GM18517 (cell line): ENCODE measurements around the gene STAT3.
"Not testable (repeated sequence)": the region's sequence is repeated elsewhere in the genome, so short reads cannot be mapped to it uniquely, and the experiment has no call there.

Source experiments
- ATAC-seq: cut with Tn5 transposase; IDR thresholded peaks from one replicate; pipeline ENCODE4 v1.9.1; 2021; ENCODE audit warnings: mild to moderate bottlenecking, moderate library complexity; ENCODE audit not compliant: unreplicated experiment

Gene STAT3

GRCh38 chr17:42317967-42318366 is 70.3 kb downstream of the STAT3 start:
- not testable (repeated sequence) for ATAC-seq

- ATAC-seq: no peak
Measured at GRCh38 chr17:42317266-42317845, 70.9 kb downstream of the STAT3 start.

GRCh38 chr17:42316755-42317154 is 71.5 kb downstream of the STAT3 start:
- no peak for ATAC-seq

GRCh38 chr17:42315402-42316156 is 72.7 kb downstream of the STAT3 start:
- no peak for ATAC-seq

DNA sequence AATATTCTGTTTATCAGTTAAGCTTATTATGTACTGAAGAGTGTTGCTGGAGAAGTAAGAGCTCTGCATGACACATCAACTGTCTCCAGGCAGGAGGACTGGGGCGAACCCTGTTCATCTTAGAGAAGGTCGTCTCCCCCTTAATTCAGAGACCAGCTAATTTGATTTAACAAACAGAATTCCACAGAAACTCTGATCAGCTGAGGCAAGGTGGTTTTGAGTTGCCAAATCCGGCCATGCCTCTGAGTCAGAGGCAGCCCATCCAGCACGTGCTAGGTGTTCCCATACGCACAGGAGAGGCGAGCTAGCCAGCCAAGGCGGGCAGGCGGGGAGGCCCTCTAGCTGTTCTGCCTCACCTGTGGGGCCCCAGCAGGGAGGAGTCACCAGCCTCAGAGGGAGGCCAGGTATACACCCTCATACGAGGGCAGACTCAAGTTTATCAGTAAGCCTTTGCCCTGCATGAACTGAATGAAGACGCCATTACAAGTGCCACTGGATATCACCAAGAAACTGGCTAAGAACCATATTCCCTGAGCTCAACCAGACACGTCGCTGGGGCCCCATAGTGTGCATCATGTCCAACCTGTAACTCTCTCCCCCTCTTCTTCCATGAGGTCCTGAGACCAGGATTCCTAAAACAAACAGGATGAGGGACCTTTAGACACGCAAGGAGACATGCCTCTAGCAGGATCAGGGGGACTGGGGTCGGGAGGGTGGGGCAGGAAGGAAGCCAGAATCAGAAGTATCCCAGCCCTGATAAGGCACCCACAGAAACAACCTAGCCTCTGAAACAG is 74.3 kb downstream of the STAT3 start:
- no peak for ATAC-seq

- ATAC-seq: no peak
Measured at GRCh38 chr17:42313389-42313772, 74.9 kb downstream of the STAT3 start.

GRCh38 chr17:42312285-42313130 is 75.7 kb downstream of the STAT3 start:
- ATAC-seq: no peak

DNA sequence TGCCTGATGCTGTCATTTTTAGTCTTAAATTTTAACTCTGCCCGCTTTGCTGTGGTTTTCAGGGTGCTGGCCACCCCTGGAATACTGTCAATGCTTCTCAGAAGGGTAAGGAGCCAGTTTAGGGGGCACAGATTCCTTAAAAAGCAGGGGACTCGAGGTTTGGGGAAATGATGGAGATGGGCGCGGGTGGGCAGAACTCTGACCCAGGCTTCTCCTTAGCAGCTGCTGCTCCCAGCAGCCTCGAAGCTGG is 76.3 kb downstream of the STAT3 start:
- ATAC-seq: no peak

GRCh38 chr17:42311240-42312034 is 76.8 kb downstream of the STAT3 start:
- no peak for ATAC-seq

DNA sequence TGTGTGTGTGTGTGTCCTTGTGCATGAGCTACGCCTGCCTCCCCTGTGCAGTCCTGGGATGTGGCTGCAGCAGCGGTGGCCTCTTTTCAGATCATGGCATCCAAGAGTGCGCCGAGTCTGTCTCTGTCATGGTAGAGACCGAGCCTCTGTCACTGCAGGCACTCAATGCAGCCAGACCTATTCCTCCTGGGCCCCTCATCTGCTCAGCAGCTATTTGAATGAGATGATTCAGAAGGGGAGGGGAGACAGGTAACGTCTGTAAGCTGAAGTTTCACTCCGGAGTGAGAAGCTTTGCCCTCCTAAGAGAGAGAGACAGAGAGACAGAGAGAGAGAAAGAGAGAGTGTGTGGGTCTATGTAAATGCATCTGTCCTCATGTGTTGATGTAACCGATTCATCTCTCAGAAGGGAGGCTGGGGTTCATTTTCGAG is 77.4 kb downstream of the STAT3 start:
- no peak for ATAC-seq

DNA sequence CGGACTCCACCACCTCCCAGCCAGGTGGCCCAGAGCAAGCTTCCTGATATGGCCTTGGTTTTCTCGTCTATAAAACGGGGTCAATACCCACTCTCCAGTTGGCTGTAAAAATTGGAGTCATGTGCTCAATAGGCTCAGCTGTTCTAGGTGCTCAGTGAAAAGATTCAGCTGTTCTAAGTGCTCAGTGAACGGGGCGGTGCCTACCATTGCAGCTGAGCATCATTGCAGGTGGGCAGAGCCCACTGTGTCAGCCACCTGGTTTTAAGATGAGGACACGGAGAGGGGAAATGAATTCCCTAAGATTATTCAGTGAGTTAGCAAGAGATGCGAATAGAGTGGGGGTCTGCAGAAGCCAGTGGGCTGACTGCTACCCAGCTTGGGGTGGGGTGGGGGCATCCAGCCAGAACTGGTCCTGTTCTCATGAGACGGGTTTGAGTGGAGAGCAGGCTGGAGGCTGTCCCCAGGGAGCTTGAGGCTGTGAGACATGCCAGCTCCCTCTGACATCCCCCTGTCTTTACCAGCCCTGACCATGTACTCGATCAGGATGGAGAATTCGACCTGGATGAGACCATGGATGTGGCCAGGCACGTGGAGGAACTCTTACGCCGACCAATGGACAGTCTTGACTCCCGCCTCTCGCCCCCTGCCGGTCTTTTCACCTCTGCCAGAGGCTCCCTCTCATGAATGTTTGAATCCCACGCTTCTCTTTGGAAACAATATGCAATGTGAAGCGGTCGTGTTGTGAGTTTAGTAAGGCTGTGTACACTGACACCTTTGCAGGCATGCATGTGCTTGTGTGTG is 78.1 kb downstream of the STAT3 start:
- no peak for ATAC-seq

DNA sequence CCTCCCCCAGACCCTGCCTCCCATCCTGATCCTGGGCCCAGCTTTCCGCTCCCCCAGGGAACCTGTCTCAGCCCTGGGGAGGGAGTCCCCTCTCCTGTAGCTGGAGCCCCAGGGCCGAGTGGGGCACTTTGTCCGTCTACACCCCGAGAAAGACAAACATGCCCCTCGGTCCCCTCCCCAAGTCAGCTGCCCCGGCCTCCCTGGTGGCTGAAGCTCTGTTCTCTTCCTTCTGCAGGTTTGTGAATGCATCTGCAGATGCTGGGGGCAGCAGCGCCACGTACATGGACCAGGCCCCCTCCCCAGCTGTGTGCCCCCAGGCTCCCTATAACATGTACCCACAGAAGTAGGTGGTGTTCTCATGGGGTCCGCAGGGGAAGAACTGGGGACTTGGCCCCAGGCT is 79.1 kb downstream of the STAT3 start:
- ATAC-seq: no peak

DNA sequence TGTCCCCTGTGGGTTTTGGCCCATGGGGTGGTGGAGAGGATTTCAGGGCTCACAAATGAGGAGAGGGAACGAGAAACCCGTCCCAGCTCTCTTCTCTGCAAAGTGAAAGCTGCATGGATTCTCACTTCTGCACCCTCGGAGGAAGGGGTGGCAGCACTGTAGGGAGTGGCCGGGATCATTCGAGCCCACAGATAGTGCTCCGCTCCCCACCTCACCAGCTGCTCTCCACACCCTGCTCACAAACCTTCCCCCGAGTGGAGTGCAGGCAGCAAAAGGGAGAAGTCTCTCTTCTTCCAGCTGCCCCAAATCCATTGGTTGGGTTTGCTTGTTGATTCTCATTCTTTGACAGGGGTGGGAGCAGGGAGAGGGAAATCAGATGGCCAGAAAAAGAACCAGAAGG is 79.8 kb downstream of the STAT3 start:
- ATAC-seq: no peak

GRCh38 chr17:42307362-42307927 is 80.8 kb downstream of the STAT3 start:
- no peak for ATAC-seq

DNA sequence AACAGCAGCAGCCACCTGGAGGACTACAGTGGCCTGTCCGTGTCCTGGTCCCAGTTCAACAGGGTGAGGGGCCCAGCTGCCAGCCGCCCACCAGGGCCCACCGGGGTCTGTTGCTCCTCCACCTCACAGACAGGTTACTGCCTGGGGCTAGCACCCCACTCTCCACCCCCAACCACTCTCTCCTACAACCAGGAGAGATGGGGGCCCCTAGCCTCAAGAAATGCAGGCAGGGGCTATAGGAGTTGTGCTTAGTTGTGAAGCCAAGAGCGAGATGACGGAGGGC is 81.9 kb downstream of the STAT3 start:
- ATAC-seq: no peak

DNA sequence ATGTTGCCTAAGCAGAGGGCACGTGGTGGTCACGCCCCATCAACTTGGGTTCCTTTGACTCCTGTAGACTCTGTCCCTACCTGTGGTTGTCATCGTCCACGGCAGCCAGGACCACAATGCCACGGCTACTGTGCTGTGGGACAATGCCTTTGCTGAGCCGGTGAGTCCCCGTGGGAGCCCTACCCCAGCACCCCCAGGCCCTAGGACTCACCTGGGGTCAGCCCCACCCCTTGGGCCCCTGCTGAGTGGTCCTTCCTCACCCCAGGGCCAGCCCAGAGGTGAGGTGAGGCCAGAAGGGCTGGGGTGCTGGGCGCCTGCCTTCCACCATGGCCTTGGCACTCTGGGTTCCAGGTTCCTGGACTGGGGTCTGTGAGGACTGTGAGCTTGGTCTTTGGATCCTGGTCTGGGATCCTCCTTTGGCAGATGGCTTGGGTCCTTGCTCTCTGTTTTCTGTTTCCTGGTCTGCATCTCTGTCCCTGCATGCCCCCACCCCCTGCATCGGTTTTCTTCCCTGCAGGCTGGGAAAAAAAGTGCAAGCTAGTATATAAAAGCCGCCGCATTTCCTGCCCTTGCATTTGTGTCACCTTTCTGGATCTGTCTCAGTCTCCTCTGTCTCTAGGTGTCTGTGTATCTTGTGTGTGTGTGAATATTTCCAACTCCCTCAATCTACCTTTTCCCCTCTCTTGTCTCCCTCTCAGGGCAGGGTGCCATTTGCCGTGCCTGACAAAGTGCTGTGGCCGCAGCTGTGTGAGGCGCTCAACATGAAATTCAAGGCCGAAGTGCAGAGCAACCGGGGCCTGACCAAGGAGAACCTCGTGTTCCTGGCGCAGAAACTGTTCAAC is 82.5 kb downstream of the STAT3 start:
- ATAC-seq: no peak

DNA sequence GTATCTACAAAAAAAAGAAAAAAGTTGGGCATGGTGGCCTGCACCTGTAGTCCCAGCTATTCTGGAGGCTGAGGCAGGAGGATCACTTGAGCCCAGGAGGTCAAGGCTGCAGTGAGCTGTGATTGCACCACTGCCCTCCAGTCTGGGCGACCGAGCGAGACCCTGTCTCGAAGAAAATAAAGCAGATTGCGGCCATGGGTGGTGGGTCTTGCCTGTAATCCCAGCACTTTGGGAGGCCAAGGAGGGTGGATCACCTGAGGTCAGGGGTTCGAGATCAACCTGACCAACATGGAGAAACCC is 83.3 kb downstream of the STAT3 start:
- ATAC-seq: not testable (repeated sequence)

- no peak for ATAC-seq
Measured at GRCh38 chr17:42304187-42305030, 83.8 kb downstream of the STAT3 start.
